OCI-LY3 (cell line): ENCODE data around the gene RAPGEF1.
A peak's percentile ranks its signal among the peaks of the same experiment; 100 is the strongest.

Experiments
- H2AFZ ChIP-seq: fragments of 200-600, 300-600 bp; shearing (Covaris generic); 2 replicates; pipeline ENCODE4 v1.6.0; 2014; ENCODE audit warnings: antibody characterized with exemption, low read depth, low read length
- H3K27ac ChIP-seq: fragments of 200-600, 300-600 bp; sonication (generic); 2 replicates; pipeline ENCODE4 v1.5.1; 2014; ENCODE audit warnings: mild to moderate bottlenecking, low read length, moderate library complexity, mixed read lengths
- H3K27me3 ChIP-seq: fragments of 200-600, 300-600 bp; sonication (generic); 2 replicates; pipeline ENCODE4 v1.6.1; 2014; ENCODE audit warnings: low read depth, low read length, mixed read lengths
- H3K36me3 ChIP-seq: fragments of 200-600, 300-600 bp; sonication (generic); replicated peaks from 2 replicates; pipeline ENCODE3; 2014; ENCODE audit warnings: low read depth, low read length, mixed read lengths
- H3K4me1 ChIP-seq: fragments of 300-600, 200-600 bp; sonication (generic); 2 replicates; pipeline ENCODE4 v1.6.1; 2014; ENCODE audit warnings: low read length, mixed read lengths
- H3K4me2 ChIP-seq: fragments of 200-600, 300-600 bp; sonication (generic); 2 replicates; pipeline ENCODE4 v1.6.1; 2014; ENCODE audit warnings: low read length, mixed read lengths
- H3K4me3 ChIP-seq: fragments of 300-600, 200-600 bp; sonication (generic); 2 replicates; pipeline ENCODE4 v1.5.1; 2014; ENCODE audit warnings: antibody characterized with exemption, mild to moderate bottlenecking, low read length, moderate library complexity
- H3K79me2 ChIP-seq: fragments of 300-600, 200-600 bp; shearing (Covaris generic); 2 replicates; pipeline ENCODE4 v1.6.1; 2014; ENCODE audit warnings: mild to moderate bottlenecking, low read length, mixed read lengths
- H3K9ac ChIP-seq: fragments of 300-600, 200-600 bp; shearing (Covaris generic); 2 replicates; pipeline ENCODE4 v1.6.0; 2014; ENCODE audit warnings: mild to moderate bottlenecking, low read length, moderate library complexity
- H3K9me3 ChIP-seq: fragments of 200-600, 300-600 bp; shearing (Covaris generic); 2 replicates; pipeline ENCODE4 v1.6.1; 2014; ENCODE audit warnings: low read length, mixed read lengths; ENCODE audit not compliant: insufficient read depth
- H4K20me1 ChIP-seq: fragments of 200-600, 300-600 bp; sonication (generic); 2 replicates; pipeline ENCODE4 v1.6.1; 2016; ENCODE audit warnings: low read length, mixed read lengths; ENCODE audit not compliant: insufficient read depth
- CTCF ChIP-seq: fragments of 200-600, 300-600 bp; sonication (generic); IDR thresholded peaks from 2 replicates; pipeline ENCODE4 v1.5.1; 2014; ENCODE audit warnings: antibody characterized with exemption, low read length, low read depth
- EZH2phosphoT487 ChIP-seq: fragments of 200-600 bp; shearing (Covaris generic); IDR thresholded peaks from 2 replicates; pipeline ENCODE4 v1.6.1; 2018; ENCODE audit warnings: antibody characterized with exemption, mixed run types, low read depth

The RAPGEF1 gene

GRCh38 chr9:131679261-131680020 lies 60.4 kb downstream of the RAPGEF1 start:
- no peak for TF ChIP-seq CTCF
- no peak for TF ChIP-seq EZH2phosphoT487
- Histone ChIP-seq H3K4me2 (peak overlapping the region; percentile 92), H3K36me3 (peaks cover 20% of the 10 kb centered on the region), H2AFZ (no peak overlapping the region), H3K4me3 (peak overlapping the region; percentile 52; the same call in 1 of the 2 replicates), H3K9me3 (no peaks in the 10 kb centered on the region), H3K27me3 (no peaks in the 10 kb centered on the region), H3K27ac (peak overlapping the region; percentile 93), H3K9ac (peak overlapping the region; percentile 90), H3K79me2 (peaks cover 99% of the 10 kb centered on the region), H4K20me1 (peaks cover 31% of the 10 kb centered on the region), H3K4me1 (peaks cover 60% of the 10 kb centered on the region)

- no peak for TF ChIP-seq EZH2phosphoT487
- no peak for TF ChIP-seq CTCF
- Histone ChIP-seq H3K4me1 (peaks cover 67% of the 10 kb centered on the region), H3K27me3 (no peaks in the 10 kb centered on the region), H3K79me2 (peaks cover 99% of the 10 kb centered on the region), H2AFZ (no peak overlapping the region), H3K9ac (peak overlapping the region; percentile 90), H3K4me3 (peak overlapping the region; percentile 76), H3K4me2 (peak overlapping the region; percentile 92), H3K9me3 (no peaks in the 10 kb centered on the region), H4K20me1 (peaks cover 39% of the 10 kb centered on the region), H3K36me3 (peaks cover 28% of the 10 kb centered on the region), H3K27ac (peak overlapping the region; percentile 93)
Observed at GRCh38 chr9:131678499-131679111, 61.3 kb downstream of the RAPGEF1 start.

GRCh38 chr9:131677444-131678180 lies 62.3 kb downstream of the RAPGEF1 start:
- Histone ChIP-seq H3K79me2 (peaks cover 99% of the 10 kb centered on the region), H3K9me3 (no peaks in the 10 kb centered on the region), H3K27ac (peak overlapping the region; percentile 93), H3K4me2 (peak overlapping the region; percentile 92), H4K20me1 (peaks cover 49% of the 10 kb centered on the region), H3K4me3 (peak overlapping the region; percentile 76), H3K9ac (peak overlapping the region; percentile 90), H3K27me3 (no peaks in the 10 kb centered on the region), H3K4me1 (peaks cover 77% of the 10 kb centered on the region), H2AFZ (no peak overlapping the region), H3K36me3 (peaks cover 38% of the 10 kb centered on the region)
- TF ChIP-seq EZH2phosphoT487 (no peak), CTCF (no peak)

- Histone ChIP-seq H3K27me3 (no peaks in the 10 kb centered on the region), H4K20me1 (peaks cover 52% of the 10 kb centered on the region), H3K79me2 (peaks cover 99% of the 10 kb centered on the region), H3K36me3 (peaks cover 38% of the 10 kb centered on the region), H3K4me2 (peak overlapping the region; percentile 92), H3K4me3 (peak overlapping the region; percentile 76), H3K9me3 (no peaks in the 10 kb centered on the region), H3K4me1 (peaks cover 82% of the 10 kb centered on the region), H3K27ac (peak overlapping the region; percentile 93), H3K9ac (peak overlapping the region; percentile 90), H2AFZ (no peak overlapping the region)
- TF ChIP-seq EZH2phosphoT487 (no peak), CTCF (no peak)
Observed at GRCh38 chr9:131677049-131677443, 62.8 kb downstream of the RAPGEF1 start.
